Cortex of kidney (tissue), 1 donor: ENCODE measurements around the gene ESYT2.

Experiments used
- DNase-seq: peaks from one replicate; lab custom pipeline; 2025; lab: John Stamatoyannopoulos, UW

ESYT2 gene

DNA sequence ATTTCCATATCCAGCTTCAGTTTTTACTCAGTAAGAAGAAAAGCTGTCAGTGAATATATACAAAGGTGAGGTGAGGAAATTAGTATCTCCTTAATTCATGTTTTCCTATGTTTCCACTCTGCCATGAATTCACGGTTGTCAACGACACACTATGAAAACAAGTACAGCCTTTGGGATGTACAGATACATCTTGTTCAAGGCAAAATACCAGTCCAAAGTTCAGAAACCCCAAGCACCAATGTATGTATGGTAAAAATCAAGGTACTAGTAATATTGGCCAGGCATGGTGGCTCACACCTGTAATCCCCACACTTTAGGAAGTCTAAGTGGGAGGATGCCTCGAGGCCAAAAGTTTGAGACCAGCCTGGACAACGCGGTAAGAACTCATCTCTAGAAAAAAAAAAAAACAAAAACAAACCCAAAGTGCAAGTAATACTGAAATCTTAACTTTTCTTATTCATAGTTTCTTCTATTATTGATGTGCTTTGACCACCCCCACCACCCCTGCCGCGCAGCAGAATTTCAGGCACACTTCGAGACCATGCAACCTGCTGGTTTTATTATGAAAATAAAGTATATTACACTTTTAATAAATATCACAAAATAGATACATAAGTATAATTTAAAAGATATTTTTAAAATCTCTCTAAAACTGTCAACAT lies 3.5 kb downstream of the ESYT2 start:
- no peak for DNase-seq

DNA sequence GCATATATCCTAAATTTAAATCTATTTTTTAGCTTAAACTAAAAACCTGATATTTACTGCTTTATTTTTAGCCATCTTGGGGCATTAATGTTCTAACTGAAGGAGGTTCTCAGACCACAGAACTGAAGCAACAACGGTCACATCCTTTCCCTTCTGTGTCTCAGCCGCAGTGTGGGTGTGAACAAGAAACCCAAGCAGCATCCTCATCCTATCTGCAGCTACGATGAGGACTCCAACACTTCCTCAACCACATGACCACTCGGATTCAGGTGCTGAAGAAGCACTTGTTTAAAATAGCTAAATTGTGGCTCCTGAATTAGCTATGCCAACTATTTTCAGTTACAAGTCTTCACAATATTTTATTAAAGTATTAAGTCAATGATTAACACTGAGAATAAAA lies 5.3 kb downstream of the ESYT2 start:
- no peak for DNase-seq

DNA sequence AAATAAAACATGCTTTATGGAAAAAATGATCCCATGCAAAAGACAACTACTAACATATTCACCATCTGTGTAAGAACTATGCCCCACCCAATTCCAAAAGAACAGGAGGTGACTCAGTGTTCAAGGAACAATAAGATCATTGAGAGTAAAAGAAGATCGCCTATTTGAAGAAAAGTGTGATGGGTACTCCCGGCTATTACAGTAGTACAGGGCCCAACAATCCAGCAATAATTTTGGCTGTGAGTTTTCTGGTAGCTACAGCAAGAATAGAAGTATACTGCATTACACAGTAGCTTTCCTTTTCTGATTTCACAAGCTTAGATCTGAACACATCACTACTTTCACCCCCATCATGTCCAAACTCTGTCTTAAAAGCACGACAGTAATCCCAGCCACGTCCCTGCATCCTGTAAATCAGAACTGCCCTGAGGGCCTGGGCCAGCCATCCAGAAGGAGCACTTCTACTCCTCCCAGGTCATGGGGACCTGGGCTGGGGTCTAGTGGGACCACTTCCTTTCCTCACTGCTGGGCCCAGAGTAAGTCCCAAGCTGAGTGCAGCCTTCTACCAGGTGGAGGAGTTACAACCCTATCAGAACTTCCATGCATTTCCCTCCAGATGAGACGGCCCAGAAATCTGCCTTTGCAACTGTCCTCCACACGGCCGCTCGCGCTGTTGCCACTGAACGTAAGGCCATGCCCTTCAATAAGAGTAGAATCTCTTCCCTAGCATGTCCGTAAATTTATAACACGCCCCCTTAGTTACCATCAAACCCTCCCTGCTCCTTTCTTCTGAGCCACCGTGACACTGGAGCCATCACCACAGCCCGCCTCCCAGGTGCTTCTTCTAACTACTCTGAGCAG lies 7.9 kb downstream of the ESYT2 start:
- no peak for DNase-seq

DNA sequence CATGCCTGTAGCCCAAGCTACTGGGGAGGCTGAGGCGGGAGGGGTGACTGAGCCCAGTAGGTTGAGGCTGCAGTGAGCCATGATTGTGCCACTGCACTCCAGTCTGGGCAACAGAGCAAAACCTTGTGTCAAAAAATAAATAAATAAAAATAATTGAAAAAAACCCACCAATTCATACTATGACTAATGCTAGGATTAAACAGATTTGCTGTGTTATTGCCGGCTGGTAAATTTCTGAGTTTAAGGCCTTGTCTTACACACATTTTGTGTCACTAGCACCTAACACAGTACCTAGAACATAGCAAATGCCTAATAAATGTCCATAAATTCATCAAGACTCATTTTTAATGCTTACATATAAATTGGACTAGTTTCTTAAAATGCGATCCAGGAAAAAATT lies 8.7 kb downstream of the ESYT2 start:
- DNase-seq = no peak

DNA sequence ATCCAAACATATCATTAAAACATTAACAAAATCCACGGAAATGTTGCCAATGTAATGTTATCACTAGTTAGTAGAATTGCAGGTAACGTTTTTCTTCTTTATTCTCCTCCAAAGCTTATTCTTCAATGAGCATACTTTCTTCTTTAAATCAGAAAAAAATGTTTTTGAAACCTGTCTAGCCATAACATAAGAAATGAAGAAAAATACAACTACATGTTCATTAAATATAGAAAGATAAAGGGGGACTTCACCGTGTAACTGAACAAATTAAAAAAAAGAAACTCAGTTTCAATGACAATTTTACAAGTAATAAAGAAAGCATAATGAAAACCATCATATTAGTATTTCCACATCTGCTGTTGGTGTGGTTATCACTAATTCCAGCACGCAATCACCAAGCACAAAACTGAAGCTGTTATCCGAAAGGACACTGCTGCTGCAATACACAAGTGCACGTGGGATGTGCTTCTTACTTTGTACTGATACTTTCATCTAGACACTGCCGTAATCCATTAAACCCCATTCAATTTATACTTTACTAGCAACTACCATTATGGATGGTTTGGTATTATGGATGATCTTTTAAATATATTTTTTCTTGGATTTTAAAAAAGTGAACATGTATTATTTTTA lies 9.6 kb downstream of the ESYT2 start:
- DNase-seq = no peak

DNA sequence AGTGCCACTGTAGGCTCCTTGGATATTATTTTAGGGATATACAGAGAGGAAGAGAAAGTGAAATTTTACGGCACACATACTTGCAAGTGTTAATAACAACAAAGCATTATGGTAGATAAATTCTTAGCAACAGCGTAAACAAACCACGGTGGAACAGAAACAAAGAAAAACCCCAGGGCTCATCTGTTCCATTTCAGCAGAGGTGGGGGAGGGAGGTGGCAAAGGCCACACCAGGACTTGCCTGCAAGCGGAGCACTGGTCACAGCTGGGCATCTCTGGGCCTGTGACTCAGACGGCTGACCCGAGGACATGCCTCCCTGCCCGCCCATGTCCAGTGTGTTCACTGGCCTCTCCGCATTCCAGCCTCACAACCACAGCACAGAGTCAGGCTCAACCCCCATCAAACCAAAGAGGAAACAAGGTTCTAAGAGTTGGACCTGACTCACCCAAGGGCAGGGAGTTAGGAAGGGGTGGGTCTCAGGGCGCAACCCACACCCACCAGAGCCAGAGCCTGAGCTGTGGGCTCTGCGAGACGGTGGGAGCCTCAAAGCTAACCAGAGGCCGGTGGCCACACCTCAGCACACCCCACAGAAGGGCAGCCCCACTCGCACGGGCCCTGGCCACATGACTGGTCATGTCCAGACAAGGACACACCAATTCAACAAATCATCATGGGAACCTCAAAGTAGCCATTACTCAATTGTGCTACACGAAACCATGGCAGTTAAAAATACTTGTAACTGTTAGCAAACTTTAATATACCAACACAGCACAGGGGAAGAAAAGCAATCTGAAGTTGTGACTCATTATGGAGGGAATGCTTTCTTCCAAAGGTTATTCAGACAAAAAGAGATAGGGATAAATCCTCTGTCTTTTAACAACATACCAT lies 10.7 kb downstream of the ESYT2 start:
- DNase-seq = no peak

DNA sequence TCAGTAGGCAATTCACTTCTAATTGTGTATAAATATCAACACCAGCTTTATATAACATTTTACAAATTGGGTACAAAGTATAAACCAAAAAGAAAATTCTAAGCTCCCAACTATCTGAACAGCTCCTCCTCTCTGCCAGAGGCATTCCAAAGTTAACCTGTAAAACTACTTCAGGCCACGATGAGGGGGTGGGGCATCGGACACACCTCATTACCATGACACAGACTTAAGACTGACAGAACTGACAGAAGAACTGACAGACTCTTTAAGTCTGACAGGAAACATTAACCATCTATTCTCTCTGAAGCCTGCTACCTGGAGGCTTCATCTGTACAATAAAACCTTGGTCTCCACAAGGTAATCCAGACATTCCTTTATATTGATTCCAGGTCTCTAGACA lies 12.3 kb downstream of the ESYT2 start:
- no peak for DNase-seq

DNA sequence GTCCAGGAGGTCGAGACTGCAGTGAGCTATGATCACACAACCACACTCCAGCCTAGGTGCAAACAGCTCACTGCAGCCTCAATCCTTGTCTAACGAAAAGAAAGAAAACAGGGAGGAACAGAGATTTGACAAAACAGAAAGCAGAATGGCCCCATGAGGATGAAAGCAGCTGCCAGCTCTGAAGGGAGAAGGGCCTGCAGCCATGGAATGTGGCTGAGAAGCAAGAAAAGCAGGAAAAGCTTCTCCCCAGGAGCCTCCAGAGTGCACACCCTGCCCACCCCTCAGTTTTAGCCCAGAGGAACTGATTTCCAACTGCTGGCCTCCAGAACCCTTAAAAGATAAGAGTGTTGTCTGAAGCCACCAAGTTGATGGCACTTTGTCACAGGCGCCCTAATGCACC lies 13.0 kb downstream of the ESYT2 start:
- DNase-seq = no peak

DNA sequence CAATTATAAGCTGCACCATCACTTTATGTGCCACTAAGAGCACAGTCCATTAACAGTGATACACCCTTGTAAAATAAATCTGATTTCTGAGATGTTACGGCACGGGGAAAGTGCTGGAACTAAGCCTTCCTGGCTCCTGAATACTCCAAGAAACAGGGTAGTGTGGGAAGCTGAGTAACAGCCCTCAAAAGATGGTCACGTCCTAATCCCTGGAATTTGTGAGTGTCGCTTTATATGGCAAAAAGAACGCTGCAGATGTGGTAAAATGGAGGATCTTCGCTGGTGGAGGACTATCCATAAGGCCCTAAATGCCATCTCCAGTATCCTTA lies 13.5 kb downstream of the ESYT2 start:
- DNase-seq = no peak

DNA sequence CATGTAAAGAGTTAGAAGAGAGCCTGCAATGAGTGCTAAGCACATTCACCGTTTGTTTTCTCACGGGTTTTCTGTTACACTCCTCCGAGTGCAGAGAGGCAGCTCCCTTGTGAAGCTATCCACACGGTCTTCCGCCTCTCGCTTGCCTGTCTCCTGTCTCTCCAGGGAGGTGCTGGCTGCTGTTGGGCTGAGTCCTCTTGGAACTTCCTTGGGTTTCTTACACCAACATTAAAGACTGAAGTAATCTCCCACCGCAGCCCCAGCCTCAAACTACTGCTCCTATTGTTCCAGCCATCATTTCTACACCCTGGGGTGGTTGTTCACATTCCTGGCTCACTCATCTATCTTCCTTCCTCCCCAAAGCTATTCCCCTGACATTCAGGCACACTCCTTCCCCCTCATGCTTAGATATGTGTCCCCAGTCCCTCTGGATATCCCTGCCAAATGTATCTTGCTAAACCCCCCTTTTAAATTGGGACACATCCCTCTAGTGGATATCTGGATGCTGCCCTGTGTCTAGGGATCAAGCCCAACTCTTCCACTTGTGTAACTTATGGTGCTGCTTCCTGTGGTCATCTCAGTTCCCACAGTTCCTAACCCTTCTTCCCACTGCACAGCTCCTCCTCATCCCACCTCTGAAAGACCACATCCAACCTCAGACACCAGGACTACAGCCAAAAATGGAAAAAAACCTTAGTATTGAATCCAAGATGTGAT lies 14.1 kb downstream of the ESYT2 start:
- no peak for DNase-seq

DNA sequence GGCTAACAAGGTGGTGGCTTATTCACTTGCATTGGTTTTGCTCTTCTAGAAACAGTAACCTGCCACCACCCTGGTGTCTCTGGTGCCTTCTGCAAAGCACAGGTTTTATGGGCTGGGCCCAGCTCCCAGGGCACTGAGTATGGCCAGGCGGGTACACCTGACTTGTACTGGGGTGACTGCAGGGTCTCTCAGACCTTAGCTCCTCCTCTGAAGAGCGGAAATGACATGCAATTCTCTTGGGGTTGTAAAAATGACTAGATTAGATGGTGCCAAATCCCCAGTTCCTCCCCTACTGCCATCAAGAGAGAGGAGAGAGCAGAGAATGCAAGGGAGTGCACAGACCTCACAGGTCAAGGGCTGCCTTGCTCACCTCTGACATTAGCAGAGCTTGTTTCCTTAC lies 14.7 kb downstream of the ESYT2 start:
- no peak for DNase-seq

DNA sequence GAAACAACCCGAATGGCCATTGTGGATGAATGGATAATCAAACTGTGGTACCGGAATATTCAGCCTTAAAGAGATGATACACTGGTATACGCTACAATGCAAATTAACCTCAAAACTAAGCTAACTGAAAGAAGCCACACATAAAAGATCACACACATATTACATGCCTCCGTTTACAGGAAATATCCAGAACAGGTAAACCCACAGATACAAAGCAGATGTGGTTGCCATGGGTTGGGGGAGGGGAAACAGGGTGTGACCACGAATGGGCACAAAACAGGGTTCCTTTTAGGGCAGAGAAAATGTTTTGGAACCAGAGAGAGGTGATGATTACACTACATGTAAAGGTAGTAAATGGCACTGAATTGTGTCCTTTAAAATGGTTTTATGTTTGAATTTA lies 16.6 kb downstream of the ESYT2 start:
- DNase-seq = no peak

DNA sequence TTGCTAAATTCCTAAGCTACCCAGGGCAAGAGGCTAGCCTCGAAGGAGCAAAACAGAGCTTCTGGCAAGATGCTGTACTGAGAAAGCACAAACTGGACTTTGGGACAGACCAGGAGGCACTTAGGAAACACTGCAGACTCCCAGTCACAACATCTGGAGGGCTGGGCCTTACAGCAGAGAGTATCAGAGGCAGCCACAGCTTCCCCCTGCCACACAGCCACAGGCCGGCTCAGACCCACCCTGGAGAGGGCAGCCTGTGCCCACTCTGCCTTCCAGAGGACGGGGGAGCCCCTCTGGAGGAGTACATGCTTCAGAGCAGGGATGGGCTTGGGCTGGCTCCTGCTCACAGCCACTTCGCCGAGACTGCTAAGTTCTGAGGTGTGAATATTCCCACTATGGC lies 17.4 kb downstream of the ESYT2 start:
- DNase-seq = no peak

DNA sequence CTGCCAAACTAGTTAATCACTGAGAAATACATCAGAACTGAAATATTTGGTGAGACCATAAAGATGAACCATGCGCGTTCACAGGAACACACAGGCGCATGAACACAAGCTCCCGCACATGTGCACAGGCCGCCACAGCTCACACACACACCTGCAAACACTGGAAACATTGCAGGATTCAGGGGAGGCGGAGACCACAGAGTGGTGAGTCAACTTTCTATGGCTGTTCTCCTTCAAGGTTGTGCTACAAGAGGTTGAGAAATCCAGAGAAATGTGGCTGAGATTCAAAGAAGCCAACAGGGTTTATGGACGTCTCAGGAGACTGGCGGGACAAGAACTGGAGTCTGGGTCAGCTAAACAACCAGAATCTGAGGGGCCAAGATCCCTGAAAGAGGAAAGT lies 17.8 kb downstream of the ESYT2 start:
- DNase-seq = no peak

DNA sequence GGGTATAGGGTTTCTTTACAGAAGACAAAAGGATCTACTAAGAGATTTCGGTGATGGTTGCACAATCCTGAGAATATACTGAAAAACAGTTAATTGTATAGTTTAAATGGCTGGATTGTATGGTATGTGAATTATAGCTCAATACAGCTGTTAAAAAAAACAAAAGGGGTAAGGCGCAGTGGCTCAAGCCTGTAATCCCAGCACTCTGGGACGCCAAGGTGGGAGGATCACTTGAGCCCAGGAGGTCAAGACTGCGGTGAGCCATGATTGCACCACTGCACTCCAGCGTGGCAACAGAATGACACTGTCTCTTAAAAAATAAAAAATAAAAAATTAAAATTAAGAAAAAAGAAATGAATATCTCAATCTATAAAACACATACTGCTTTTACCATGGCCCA lies 18.5 kb downstream of the ESYT2 start:
- no peak for DNase-seq

DNA sequence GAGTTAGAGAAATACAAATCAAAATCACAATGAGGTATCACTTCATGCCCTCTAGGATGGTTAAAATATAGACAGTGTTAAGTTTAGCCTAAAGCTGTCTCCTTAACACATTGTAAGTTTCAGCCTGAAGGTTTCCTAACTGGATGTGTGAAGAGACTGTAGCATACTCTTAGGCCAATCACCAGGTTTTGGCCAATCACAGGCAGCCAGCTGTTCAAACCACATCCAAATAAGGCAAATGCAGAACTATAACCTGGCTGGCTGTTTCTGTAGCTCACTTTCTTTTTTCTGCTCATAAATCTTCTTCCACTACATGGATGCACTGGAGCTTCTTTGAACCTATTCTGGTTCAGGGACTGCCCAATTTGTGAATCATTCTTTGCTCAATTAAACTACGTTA lies 19.7 kb downstream of the ESYT2 start:
- DNase-seq = no peak

DNA sequence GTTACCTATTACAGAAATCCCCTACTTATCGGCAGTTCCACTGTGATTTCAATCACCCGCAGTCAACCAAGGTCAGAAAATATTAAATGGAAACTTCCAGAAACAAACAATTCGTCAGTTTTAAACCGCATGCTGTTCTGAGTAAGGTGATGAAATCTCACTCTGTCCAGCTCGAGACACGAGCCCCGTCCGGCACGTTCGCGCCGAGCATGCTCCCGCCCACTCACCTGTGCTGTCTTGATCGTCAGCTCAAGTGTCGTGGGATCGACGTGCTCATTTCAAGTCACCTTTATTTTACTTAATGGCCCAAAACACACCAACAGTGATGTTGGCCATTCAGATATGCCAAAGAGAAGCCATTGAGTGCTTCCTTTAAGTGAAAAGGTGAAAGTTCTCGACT lies 21.2 kb downstream of the ESYT2 start:
- no peak for DNase-seq

DNA sequence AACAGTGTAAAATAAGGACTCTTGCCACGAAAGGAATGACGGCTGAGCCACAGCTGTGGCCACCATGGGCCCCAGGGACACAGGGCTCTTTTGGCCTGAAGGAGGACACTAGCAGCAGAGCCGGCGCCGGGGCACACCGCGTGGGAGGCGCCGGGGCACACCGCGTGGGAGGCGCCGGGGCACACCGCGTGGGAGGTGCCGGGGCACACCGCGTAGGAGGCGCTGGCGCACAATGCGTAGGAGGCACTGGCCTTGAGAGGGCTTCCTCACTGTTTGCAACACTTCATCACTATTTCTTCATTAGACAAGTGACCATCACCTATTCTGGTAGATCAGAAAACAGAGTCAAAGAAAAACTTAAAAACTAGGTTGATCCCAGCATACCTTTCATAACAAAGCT lies 23.4 kb downstream of the ESYT2 start:
- DNase-seq = no peak

DNA sequence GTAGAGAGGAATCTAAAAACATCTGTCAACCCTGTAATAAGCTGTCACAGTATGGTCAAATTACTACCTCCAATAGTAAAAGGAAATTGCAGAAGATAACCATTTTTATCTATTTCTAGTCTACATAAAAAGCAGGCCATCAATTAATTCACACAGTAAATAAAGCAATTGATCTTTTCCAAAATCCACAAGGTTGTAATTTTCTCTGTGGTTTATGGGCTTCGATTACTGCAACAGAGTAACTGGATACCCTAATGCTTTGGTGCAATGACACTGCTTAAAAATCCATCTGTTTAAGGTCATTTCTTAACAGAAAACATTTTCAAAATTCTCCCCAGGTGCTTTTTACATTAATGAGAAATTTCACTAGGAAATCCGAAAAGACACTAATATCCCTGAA lies 23.9 kb downstream of the ESYT2 start:
- DNase-seq = no peak

DNA sequence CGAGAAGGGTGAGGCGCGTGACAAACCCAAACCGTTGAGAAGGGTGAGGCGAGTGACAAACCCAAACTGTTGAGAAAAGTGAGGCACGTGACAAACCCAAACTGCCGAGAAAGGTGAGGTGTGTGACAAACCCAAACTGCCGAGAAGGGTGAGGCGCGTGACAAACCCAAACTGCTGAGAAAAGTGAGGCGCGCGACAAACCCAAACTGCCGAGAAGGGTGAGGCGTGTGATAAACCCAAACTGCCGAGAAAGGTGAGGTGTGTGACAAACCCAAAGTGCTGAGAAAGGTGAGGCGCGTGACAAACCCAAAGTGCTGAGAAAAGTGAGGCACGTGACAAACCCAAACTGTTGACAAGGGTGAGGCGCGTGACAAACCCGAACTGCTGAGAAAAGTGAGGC lies 25.0 kb downstream of the ESYT2 start:
- DNase-seq = no peak

DNA sequence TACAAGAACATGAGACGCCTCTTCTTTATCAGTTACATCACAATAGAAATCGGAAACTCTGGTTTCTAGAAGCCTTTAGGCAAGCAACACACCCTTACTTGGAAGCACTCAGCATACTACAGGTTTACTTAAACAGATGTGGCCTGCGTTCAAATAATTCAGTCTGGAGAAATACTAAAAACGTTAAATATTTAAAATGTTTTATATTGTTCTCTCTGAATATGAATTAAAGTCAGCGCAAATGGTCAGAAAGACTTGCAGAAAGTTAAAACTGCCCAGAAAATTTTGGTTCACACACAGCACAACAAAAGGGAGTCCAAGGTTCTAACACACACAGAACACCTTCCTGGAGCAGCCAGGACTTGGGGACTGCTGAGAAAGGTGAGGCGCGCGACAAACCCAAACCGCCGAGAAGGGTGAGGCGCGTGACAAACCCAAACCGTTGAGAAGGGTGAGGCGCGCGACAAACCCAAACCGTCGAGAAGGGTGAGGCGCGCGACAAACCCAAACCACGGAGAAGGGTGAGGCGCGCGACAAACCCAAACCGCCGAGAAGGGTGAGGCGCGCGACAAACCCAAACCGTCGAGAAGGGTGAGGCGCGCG lies 25.8 kb downstream of the ESYT2 start:
- no peak for DNase-seq
